Peyer's patch (tissue), 4 donors: ENCODE data around the gene ASF1B. TPM values are rescaled to one million over a fixed set of nuclear protein-coding genes. Genes with fewer than 3 reads are reported as not detected.
"Not testable (repeated sequence)": the region's sequence is repeated elsewhere in the genome, so short reads cannot be mapped to it uniquely, and the experiment has no call there.

Experiments
- DNase-seq, 3 donors: peaks; one replicate each; pipeline ENCODE4 v3.0.0-alpha.2; 2017 to 2019
- H3K27ac ChIP-seq, 4 donors: fragments of 200-600 bp; sonication (generic); one replicate each; pipeline ENCODE4 v1.5.1; 2016 to 2019
- H3K27me3 ChIP-seq, 2 donors: fragments of 200-600 bp; sonication (generic); one replicate each; pipeline ENCODE4 v1.5.1; 2019
- H3K36me3 ChIP-seq, 3 donors: fragments of 200-600 bp; sonication (generic); one replicate each; pipeline ENCODE4 v1.5.1; 2016 to 2019
- H3K4me1 ChIP-seq, 4 donors: fragments of 200-600 bp; sonication (generic); one replicate each; pipeline ENCODE4 v1.5.1; 2016 to 2019
- H3K4me3 ChIP-seq, 4 donors: fragments of 200-600 bp; sonication (generic); 1 replicate in 3 of 4; 2 replicates in 1 of 4; pipeline ENCODE4 v1.5.1; 2016 to 2019; ENCODE audit warnings: mild to moderate bottlenecking in 1 of 4
- H3K9me3 ChIP-seq, 4 donors: fragments of 200-600 bp; sonication (generic); one replicate each; pipeline ENCODE4 v1.5.1; 2016 to 2019; ENCODE audit warnings: mild to moderate bottlenecking in 1 of 4
- POLR2A ChIP-seq, 2 donors: fragments of 450-650 bp; IDR thresholded peaks; one replicate each; pipeline ENCODE4 v1.5.1; 2017; ENCODE audit warnings: antibody characterized with exemption in 2 of 2, mild to moderate bottlenecking in 2 of 2, moderate library complexity in 2 of 2
- total RNA-seq, 4 donors: library from RNA; depleted of rRNA; stranded (reverse); fragments of >200 nt; gene quantifications; one replicate each; pipeline ENCODE4 v1.1.0, GENCODE V29; 2016
- TF ChIP-seq, protein P1 (sequence below), 6 experiments: fragments of 450-650 bp in 4 of 6; fragments of 200-600 bp in 2 of 6; sonication (generic) in 1 of 6; IDR thresholded peaks; one replicate each; pipeline ENCODE4 v1.5.1; 2017 to 2019; ENCODE audit warnings: antibody characterized with exemption in 6 of 6, mild to moderate bottlenecking in 3 of 6, moderate library complexity in 1 of 6

ASF1B gene
- total RNA-seq: 10 to 100 TPM in 1 of 4 donors, 1 to 10 TPM in 3; 2.3 to 12.4 (median 5.5) TPM

DNA sequence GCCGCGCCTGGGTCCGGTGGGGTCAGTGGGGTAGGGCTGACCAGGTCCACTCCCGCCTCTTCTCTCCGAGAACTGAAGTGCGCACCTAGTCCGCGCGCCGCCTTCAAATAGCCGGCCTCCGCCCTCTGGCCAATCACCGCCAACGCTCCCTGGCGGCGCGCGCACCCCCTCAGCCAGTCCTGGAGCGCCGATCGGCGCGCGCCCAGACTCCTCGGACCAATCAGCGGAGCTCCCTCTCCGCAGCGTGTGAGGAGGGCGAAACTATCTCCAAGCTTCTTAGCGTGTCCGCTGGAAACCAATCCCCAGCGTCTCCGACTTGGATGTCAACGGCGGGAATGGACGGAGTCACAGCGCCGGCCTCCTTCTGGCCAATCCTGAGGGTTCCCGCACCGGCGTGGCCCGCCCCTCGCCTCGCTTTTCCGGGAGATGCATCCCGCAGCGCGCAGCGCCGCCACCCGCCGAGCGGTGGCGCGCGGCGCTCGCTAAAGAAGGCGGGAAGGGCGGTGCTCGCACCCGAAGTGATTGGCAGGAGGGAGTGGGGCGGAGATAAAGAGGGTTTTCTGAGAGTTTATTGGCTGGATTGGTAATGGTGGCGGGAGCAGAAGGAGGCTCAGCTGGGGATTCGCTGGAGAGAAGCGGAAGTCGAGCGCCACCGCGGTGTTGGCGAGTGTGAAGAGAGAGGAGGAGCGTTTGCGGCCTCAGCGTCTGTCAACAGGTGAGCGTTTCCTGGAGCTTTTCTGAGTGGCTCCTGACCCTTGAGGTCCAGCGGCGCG, at the start of gene ASF1B:
ASF1B (minus strand) TSS at position 81 of the 773 bp plus-strand sequence. CDS start 133 bp downstream, outside the sequence.
- Histone ChIP-seq H3K4me3 (peak within 1 kb of the TSS; percentile 73 to 85 (median 76)), H3K27ac (peak within 1 kb of the TSS; percentile 94 to 99 (median 98)), H3K27me3 (no peaks in the 10 kb centered on the region), H3K36me3 (no peaks in the 10 kb centered on the region), H3K4me1 (peaks cover 0 to 26% (median 3%) of the 10 kb centered on the region in 4 donors), H3K9me3 (no peaks in the 10 kb centered on the region)
- peak; percentile 74 to 75 for TF ChIP-seq POLR2A (IDR thresholded peaks at IDR 0.05)
- TF ChIP-seq, protein P1, sequence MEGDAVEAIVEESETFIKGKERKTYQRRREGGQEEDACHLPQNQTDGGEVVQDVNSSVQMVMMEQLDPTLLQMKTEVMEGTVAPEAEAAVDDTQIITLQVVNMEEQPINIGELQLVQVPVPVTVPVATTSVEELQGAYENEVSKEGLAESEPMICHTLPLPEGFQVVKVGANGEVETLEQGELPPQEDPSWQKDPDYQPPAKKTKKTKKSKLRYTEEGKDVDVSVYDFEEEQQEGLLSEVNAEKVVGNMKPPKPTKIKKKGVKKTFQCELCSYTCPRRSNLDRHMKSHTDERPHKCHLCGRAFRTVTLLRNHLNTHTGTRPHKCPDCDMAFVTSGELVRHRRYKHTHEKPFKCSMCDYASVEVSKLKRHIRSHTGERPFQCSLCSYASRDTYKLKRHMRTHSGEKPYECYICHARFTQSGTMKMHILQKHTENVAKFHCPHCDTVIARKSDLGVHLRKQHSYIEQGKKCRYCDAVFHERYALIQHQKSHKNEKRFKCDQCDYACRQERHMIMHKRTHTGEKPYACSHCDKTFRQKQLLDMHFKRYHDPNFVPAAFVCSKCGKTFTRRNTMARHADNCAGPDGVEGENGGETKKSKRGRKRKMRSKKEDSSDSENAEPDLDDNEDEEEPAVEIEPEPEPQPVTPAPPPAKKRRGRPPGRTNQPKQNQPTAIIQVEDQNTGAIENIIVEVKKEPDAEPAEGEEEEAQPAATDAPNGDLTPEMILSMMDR (IDR thresholded peaks at IDR 0.05): peak; percentile 81 to 97 (median 88)
- DNase-seq: peak; percentile 96 to 99 (median 99)

DNA sequence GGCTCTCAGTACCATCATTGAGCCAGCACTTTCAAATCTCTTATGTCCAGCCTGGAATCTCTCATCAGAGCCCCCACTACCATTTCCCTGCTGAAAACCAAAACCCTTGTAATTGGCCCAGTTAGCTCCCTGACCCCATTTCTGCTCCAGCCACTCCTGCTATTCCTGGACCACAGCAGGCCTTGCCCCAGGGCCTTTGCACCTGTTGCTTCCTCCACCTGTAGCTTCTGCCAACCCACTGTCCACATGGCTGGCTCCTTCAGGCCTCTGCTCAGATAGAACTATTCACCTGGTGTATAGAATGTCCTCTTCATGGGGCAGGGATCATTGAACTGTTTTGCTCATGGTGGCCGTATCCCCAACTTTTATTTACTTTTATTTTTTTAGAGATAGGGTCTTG, 49.3 kb upstream of the ASF1B start:
- not testable (repeated sequence) for H3K4me1 ChIP-seq, H3K27me3 ChIP-seq, H3K27ac ChIP-seq, H3K36me3 ChIP-seq, DNase-seq, H3K9me3 ChIP-seq, H3K4me3 ChIP-seq

DNA sequence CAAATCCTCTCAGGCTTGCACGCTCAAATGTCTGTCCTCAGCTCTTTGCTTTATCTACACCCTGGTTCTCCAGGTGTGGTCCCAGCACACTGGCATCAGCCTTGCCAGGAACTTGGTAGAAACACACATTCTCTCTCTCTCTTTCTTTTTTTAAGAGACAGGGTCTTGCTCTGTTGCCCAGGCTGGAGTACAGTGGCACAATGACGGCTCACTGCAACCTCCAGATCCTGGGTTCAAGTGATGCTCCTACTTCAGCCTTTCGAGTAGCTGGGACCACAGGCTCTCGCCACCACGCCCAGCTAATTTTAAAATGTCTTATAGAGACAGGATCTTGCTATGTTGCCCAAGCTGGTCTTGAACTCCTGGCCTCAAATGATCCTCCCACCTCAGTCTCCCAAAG, 48.8 kb upstream of the ASF1B start:
- H3K4me3 ChIP-seq: no peak overlapping the region
- no peaks in the 10 kb centered on the region for H3K4me1 ChIP-seq
- no peak for DNase-seq
- H3K27ac ChIP-seq: no peak overlapping the region
- H3K9me3 ChIP-seq: no peaks in the 10 kb centered on the region
- no peaks in the 10 kb centered on the region for H3K27me3 ChIP-seq
- no peaks in the 10 kb centered on the region for H3K36me3 ChIP-seq
- TF ChIP-seq, protein P1 (IDR thresholded peaks at IDR 0.05): no peak
- no peak for TF ChIP-seq POLR2A (IDR thresholded peaks at IDR 0.05)

DNA sequence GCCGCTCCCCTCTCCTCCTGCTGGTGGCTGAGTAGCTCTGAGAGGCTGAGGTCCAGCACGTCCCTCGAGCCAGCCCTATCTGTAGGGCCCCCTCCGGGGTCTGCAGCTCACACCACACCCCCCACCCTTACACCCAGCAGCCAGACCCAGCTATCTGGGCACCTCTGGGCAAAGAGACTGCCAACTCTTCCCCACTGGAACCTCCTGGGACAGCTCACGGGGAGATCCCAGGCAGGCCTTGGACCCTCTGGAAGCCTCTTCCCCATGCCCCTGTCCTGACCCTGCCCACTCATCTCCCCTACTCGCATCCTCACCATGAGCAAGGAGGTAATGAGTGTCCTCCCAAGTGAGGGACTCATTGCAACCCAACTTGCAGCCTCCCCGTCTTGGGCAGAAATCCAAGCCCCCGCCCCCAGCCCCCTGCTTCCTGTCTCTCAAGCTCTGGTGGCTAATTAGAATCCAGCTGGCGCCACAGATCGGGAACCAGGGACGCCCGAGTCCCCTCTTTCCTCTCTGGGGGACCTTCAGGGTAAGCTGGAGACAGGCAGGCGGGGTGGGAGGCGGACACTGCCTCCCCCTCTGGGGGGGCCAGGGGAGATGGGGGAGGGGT, 47.5 kb upstream of the ASF1B start:
- H3K27me3 ChIP-seq: no peaks in the 10 kb centered on the region
- no peaks in the 10 kb centered on the region for H3K36me3 ChIP-seq
- no peak for DNase-seq
- H3K4me3 ChIP-seq: no peak overlapping the region
- no peaks in the 10 kb centered on the region for H3K9me3 ChIP-seq
- H3K4me1 ChIP-seq: no peaks in the 10 kb centered on the region
- TF ChIP-seq, protein P1 (IDR thresholded peaks at IDR 0.05): no peak
- no peak for TF ChIP-seq POLR2A (IDR thresholded peaks at IDR 0.05)
- H3K27ac ChIP-seq: no peak overlapping the region

DNA sequence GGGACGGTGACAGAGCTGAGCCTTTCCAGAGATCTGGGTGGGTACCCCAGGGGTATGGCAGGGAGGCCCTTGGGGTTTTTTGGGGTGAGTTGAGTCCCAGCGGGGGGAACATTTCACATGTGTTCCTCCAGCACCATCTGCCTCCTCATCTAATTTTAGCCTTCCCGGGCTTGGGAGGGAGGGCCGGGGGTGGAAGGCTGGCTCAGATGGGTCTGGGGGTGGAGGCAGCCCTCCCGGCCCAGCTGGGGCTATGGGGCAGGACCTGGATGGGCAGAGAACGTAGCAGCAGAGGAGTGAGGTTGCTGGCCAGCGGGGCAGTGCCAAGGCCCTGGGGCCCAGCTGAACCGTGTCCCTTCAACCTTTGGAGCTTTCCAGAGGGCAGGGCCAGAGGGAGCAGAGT, 46.1 kb upstream of the ASF1B start:
- Histone ChIP-seq H3K4me3 (no peak overlapping the region), H3K27ac (no peak overlapping the region), H3K36me3 (peaks cover 0 to 4% (median 0%) of the 10 kb centered on the region in 3 donors), H3K4me1 (no peaks in the 10 kb centered on the region), H3K27me3 (no peaks in the 10 kb centered on the region), H3K9me3 (no peaks in the 10 kb centered on the region)
- no peak for DNase-seq
- TF ChIP-seq, protein P1 (IDR thresholded peaks at IDR 0.05): no peak
- no peak for TF ChIP-seq POLR2A (IDR thresholded peaks at IDR 0.05)

DNA sequence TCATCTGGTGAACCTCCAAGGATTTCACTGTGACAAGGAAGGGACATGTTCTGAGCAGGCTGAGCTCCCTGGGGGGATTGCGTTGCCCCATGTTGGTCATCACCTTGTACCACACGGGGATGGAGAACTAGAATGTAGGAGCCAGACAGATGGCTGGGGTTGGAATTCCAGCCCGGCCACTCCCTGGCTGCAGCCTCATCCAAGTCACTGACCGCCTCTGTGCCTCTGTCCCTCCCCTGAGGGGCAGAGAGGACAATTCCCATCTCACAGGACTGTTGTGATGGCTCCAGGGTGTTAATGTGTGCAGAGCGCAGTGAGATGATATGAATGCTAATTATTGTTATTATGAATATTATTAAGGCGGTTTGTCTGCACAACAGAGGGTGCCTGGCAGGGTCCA, 45.5 kb upstream of the ASF1B start:
- no peak for TF ChIP-seq POLR2A (IDR thresholded peaks at IDR 0.05)
- TF ChIP-seq, protein P1 (IDR thresholded peaks at IDR 0.05): no peak
- no peaks in the 10 kb centered on the region for H3K27me3 ChIP-seq

DNA sequence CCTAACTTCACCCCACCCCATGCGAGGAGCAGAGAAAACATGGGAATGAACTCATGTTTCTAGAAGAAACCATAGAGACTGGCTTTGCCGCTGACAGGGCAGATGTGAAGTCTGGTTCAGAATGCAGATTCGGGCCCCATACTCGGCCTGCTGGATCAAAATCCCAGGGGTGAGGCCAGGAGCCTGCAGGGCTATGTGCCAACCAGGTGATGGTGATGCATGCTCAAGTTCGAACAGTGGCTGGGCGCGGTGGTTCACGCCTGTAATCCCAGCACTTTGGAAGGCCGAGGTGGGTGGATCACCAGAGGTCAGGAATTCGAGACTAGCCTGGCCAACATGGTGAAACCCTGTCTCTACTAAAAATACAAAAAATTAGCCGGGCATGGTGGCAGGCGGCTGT, 44.8 kb upstream of the ASF1B start:
- not testable (repeated sequence) for H3K4me1 ChIP-seq, H3K4me3 ChIP-seq, H3K27me3 ChIP-seq, DNase-seq, H3K27ac ChIP-seq, H3K9me3 ChIP-seq
- peaks cover 0 to 16% (median 0%) of the 10 kb centered on the region in 3 donors for H3K36me3 ChIP-seq

More for the DNA sequence above, 45.5 kb upstream of the ASF1B start:
- peaks cover 0 to 10% (median 0%) of the 10 kb centered on the region in 3 donors for H3K36me3 ChIP-seq
- no peak overlapping the region for H3K27ac ChIP-seq
- H3K9me3 ChIP-seq: no peaks in the 10 kb centered on the region
- H3K4me3 ChIP-seq: no peak overlapping the region
- H3K4me1 ChIP-seq: no peaks in the 10 kb centered on the region
- no peak for DNase-seq
